Osteocyte (in vitro differentiated cells): ENCODE data around the gene CNOT2. TPM values are rescaled to one million over a fixed set of nuclear protein-coding genes. Genes with fewer than 3 reads are reported as not detected.

ENCODE experiments used
- DNase-seq: peaks from one replicate; pipeline ENCODE4 v3.0.0; 2021; ENCODE audit warnings: mixed read lengths; ENCODE audit not compliant: unreplicated experiment; ENCODE audit errors: extremely low spot score
- H3K27ac Mint-ChIP-seq: one replicate; pipeline ENCODE4 v1.8.0; 2021; ENCODE audit warnings: mild to moderate bottlenecking, mixed read lengths; ENCODE audit not compliant: unreplicated experiment
- H3K27me3 Mint-ChIP-seq: one replicate; pipeline ENCODE4 v1.8.0; 2021; ENCODE audit warnings: mixed read lengths; ENCODE audit not compliant: unreplicated experiment
- H3K36me3 Mint-ChIP-seq: one replicate; pipeline ENCODE4 v1.8.0; 2021; ENCODE audit warnings: mixed read lengths; ENCODE audit not compliant: unreplicated experiment
- H3K4me1 Mint-ChIP-seq: one replicate; pipeline ENCODE4 v1.8.0; 2021; ENCODE audit warnings: mixed read lengths; ENCODE audit not compliant: unreplicated experiment
- H3K4me3 Mint-ChIP-seq: one replicate; pipeline ENCODE4 v1.8.0; 2021; ENCODE audit warnings: mild to moderate bottlenecking, moderate library complexity, mixed read lengths; ENCODE audit not compliant: unreplicated experiment
- H3K9me3 Mint-ChIP-seq: one replicate; pipeline ENCODE4 v1.8.0; 2021; ENCODE audit warnings: mixed read lengths; ENCODE audit not compliant: unreplicated experiment
- CTCF ChIP-seq: fragments of 200-600 bp; sonication (generic); IDR thresholded peaks from 2 replicates; pipeline ENCODE4 v1.5.0; 2021; ENCODE audit warnings: antibody characterized with exemption, mild to moderate bottlenecking, moderate library complexity
- total RNA-seq: library from RNA; stranded (reverse); gene quantifications from 2 replicates; pipeline ENCODE4 v1.2.1, GENCODE V29; 2021

The CNOT2 gene
- total RNA-seq, 1 donor from 2014 or later = 73.8 TPM

DNA sequence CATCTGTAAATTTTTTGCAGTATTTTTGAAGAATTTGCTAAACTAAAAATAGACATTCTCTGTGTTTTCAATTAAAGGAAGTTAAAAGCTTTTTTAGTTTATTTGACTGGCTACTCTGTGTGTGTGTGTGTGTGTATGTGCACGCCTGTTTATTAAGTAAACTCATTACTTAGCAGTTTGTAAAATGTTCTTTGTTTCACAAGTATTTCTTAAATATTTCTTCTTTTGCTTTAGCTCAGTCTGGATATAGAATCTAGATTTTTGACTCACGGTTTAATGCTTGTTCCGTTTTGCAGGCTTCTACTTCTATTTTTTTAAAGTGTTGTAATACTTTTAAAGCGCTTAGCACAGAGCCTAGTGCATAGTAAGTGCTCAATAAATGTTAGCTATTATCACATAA is 76.4 kb downstream of the CNOT2 start:
- Mint-ChIP-seq H3K4me3 (no peak overlapping the region), H3K9me3 (no peaks in the 10 kb centered on the region), H3K36me3 (peaks cover 15% of the 10 kb centered on the region), H3K27me3 (no peaks in the 10 kb centered on the region), H3K4me1 (peaks cover 6% of the 10 kb centered on the region), H3K27ac (no peak overlapping the region)
- TF ChIP-seq CTCF = no peak
- DNase-seq = no peak

DNA sequence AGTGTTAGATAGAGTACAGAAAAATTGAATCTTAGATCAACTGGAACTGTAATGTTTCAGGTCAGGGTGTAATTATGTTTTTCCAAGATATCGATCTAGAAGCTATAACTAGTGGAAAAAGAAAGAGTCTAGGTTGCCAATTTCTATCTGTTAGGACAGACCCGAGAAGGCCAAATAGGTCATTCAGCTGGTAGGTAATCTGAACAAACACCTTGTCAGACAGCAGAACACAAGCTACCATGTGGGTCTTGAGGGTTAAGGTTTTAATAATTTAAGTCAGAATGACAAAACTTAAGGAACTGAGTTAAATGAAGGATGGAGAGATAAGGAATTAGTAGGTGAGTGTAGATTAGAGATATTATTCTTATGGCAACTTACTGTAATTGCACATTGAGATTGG is 78.0 kb downstream of the CNOT2 start:
- peaks cover 6% of the 10 kb centered on the region for H3K4me1 Mint-ChIP-seq
- no peaks in the 10 kb centered on the region for H3K9me3 Mint-ChIP-seq
- peaks cover 19% of the 10 kb centered on the region for H3K36me3 Mint-ChIP-seq
- TF ChIP-seq CTCF = no peak
- no peaks in the 10 kb centered on the region for H3K27me3 Mint-ChIP-seq
- no peak overlapping the region for H3K27ac Mint-ChIP-seq
- DNase-seq = no peak
- no peak overlapping the region for H3K4me3 Mint-ChIP-seq

- TF ChIP-seq CTCF = no peak
- no peaks in the 10 kb centered on the region for H3K27me3 Mint-ChIP-seq
Measured at GRCh38 chr12:70327541-70327940, 84.3 kb downstream of the CNOT2 start.

DNA sequence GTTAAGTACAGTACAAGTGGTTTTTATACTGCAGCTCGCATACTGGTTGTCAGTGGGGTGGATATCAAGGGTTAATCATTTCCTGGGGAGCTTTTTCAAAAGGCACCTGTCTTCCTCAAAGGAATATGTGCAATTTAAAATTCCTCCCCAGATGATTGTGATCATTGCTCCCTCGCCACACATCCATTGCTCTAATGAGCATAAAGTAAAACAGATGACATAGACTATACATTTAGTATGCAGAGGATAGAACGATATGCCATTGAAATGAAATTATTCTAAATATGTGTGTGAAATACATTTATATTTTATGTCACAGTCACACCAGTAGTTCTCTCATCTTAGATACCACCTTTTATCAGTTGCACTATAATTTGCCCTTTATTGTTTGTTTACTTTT is 86.5 kb downstream of the CNOT2 start:
- no peak overlapping the region for H3K4me3 Mint-ChIP-seq
- H3K4me1 Mint-ChIP-seq = no peaks in the 10 kb centered on the region
- H3K27me3 Mint-ChIP-seq = no peaks in the 10 kb centered on the region
- peaks cover 32% of the 10 kb centered on the region for H3K36me3 Mint-ChIP-seq
- TF ChIP-seq CTCF = no peak
- H3K27ac Mint-ChIP-seq = no peak overlapping the region
- peaks cover 4% of the 10 kb centered on the region for H3K9me3 Mint-ChIP-seq
- DNase-seq = no peak

More at GRCh38 chr12:70327541-70327940, 84.3 kb downstream of the CNOT2 start:
- Mint-ChIP-seq H3K4me3 (no peak overlapping the region), H3K4me1 (no peaks in the 10 kb centered on the region), H3K27ac (no peak overlapping the region), H3K36me3 (peaks cover 33% of the 10 kb centered on the region), H3K9me3 (peaks cover 4% of the 10 kb centered on the region)
- DNase-seq = no peak

DNA sequence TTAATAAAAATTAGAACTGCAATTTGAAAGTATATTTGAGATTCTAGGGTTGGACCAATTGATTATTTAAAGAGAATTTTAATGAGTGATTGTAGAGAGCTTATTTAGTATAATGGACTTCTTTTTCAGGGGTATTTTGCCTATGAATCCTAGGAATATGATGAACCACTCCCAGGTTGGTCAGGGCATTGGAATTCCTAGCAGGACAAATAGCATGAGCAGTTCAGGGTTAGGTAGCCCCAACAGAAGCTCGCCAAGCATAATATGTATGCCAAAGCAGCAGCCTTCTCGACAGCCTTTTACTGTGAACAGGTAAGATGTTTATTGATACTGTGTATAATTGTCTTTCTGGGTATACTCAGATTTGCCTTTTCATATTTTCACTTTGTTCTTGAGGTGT is 86.9 kb downstream of the CNOT2 start:
- DNase-seq = no peak
- no peak for TF ChIP-seq CTCF
- H3K4me1 Mint-ChIP-seq = no peaks in the 10 kb centered on the region
- H3K27ac Mint-ChIP-seq = no peak overlapping the region
- H3K27me3 Mint-ChIP-seq = no peaks in the 10 kb centered on the region
- peaks cover 28% of the 10 kb centered on the region for H3K36me3 Mint-ChIP-seq
- peaks cover 4% of the 10 kb centered on the region for H3K9me3 Mint-ChIP-seq
- no peak overlapping the region for H3K4me3 Mint-ChIP-seq
